ENCODE results near the gene CLDN20. TPM values are rescaled to one million over a fixed set of nuclear protein-coding genes. Genes with fewer than 3 reads are reported as not detected.

Gene CLDN20
- polyA plus RNA-seq, 2 of the 4 experiments (the other 2 are of a cell fraction) = not detected

- H3K9me3 ChIP-seq = no peaks in the 10 kb centered on the region
- 100% methylated on average over 3 of the region's 5 CpGs for WGBS (ENCODE audit: missing lambda C conversion rate)
- ATAC-seq (no peak), FAIRE-seq (no peak), DNase-seq (ENCODE audit: low read depth in 1 of 2, low spot score in 1 of 2) (no peak)
- ChIA-PET CTCF (interaction anchor here (0.6 to 2.2 kb wide), 5 partner anchors 11 to 332 kb away, joined by 3 to 7 read pairs (median 3); no protein-coding TSS in a partner anchor), POLR2A (no interaction called here)
- H3K27ac ChIP-seq = no peak overlapping the region
- H3K4me1 ChIP-seq = no peaks in the 10 kb centered on the region
- no peak overlapping the region for H3K4me3 ChIP-seq
- no peak overlapping the region for H3K4me2 ChIP-seq
- TF ChIP-seq RAD21 (conservative IDR thresholded peaks at IDR 0.05 in 1 of 2, IDR thresholded peaks at IDR 0.05 in 1 of 2) (no peak), FOSB (CRISPR knock-in tag; IDR thresholded peaks at IDR 0.05) (no peak), KDM5A (IDR thresholded peaks at IDR 0.05) (no peak), ELK1 (IDR thresholded peaks at IDR 0.05; ENCODE audit: low read depth, low read length) (no peak)
These were observed 3.9 kb upstream of the CLDN20 start for GRCh38 chr6:155259897-155260296.

GRCh38 chr6:155260686-155261085 lies 3.1 kb upstream of the CLDN20 start:
- DNase-seq (ENCODE audit: low read depth in 1 of 2, low spot score in 1 of 2) (no peak), ATAC-seq (no peak), FAIRE-seq (no peak)
- Histone ChIP-seq H3K9me3 (no peaks in the 10 kb centered on the region), H3K27ac (no peak overlapping the region), H3K4me3 (no peak overlapping the region), H3K4me2 (no peak overlapping the region), H3K4me1 (no peaks in the 10 kb centered on the region)
- TF ChIP-seq CBX2 (IDR thresholded peaks at IDR 0.05; ENCODE audit: borderline replicate concordance, low read depth) = no peak
- CTCF ChIA-PET = interaction anchor here (0.9 to 2.2 kb wide), 3 partner anchors 12 to 21 kb away, joined by 3 to 7 read pairs (median 3); no protein-coding TSS in a partner anchor
- 59% methylated on average over 3 of the region's 3 CpGs for WGBS (ENCODE audit: missing lambda C conversion rate)
- POLR2A ChIA-PET = no interaction called here

- ATAC-seq (no peak), FAIRE-seq (no peak), DNase-seq (ENCODE audit: low read depth in 1 of 2, low spot score in 1 of 2) (no peak)
- Histone ChIP-seq H3K4me2 (no peak overlapping the region), H3K4me1 (no peaks in the 10 kb centered on the region), H3K4me3 (no peak overlapping the region), H3K9me3 (no peaks in the 10 kb centered on the region), H3K27ac (no peak overlapping the region)
- TF ChIP-seq MAZ (IDR thresholded peaks at IDR 0.05; ENCODE audit: borderline replicate concordance, low read depth, low read length) (no peak), EHF (CRISPR knock-in tag; IDR thresholded peaks at IDR 0.05) (no peak), PHF8 (IDR thresholded peaks at IDR 0.05; ENCODE audit: borderline replicate concordance, low read depth) (no peak), ZC3H11A (IDR thresholded peaks at IDR 0.05) (no peak), ESRRA (IDR thresholded peaks at IDR 0.05; ENCODE audit: borderline replicate concordance, low read length) (no peak), CBX8 (IDR thresholded peaks at IDR 0.05) (no peak), RARB (CRISPR knock-in tag; IDR thresholded peaks at IDR 0.05) (no peak), HDAC2 (IDR thresholded peaks at IDR 0.05) (no peak), HEYL (CRISPR knock-in tag; IDR thresholded peaks at IDR 0.05) (no peak), USF2 (IDR thresholded peaks at IDR 0.05) (no peak), BHLHE40 (IDR thresholded peaks at IDR 0.05; ENCODE audit: low read depth, low read length) (no peak), NFE2L2 (conservative IDR thresholded peaks at IDR 0.05; ENCODE audit: low read length) (no peak), FOXS1 (CRISPR knock-in tag; IDR thresholded peaks at IDR 0.05) (no peak), TP53 (CRISPR knock-in tag; IDR thresholded peaks at IDR 0.05) (no peak), CHD2 (IDR thresholded peaks at IDR 0.05; ENCODE audit: low read length, partially characterized antibody) (no peak), E2F6 (IDR thresholded peaks at IDR 0.05; ENCODE audit: borderline replicate concordance, low read depth) (no peak), HES2 (IDR thresholded peaks at IDR 0.05) (no peak), CBX2 (IDR thresholded peaks at IDR 0.05; ENCODE audit: borderline replicate concordance, low read depth) (no peak)
- CTCF ChIA-PET = interaction anchor here (0.9 kb wide), 1 partner anchor 14 kb away, joined by 3 read pairs; no protein-coding TSS in a partner anchor
- POLR2A ChIA-PET = no interaction called here
- 85% methylated on average over 11 of the region's 11 CpGs for WGBS (ENCODE audit: missing lambda C conversion rate)
These were observed 2.5 kb upstream of the CLDN20 start for GRCh38 chr6:155261111-155261900.
